NCI-H2029 treated with DMSO at 0.1 percent for 48 hours (cell line): Measurements from ENCODE around the gene ASF1B.

Experiments used
- DNase-seq: peaks from one replicate; lab custom pipeline; 2025; lab: John Stamatoyannopoulos, UW

ASF1B gene

DNA sequence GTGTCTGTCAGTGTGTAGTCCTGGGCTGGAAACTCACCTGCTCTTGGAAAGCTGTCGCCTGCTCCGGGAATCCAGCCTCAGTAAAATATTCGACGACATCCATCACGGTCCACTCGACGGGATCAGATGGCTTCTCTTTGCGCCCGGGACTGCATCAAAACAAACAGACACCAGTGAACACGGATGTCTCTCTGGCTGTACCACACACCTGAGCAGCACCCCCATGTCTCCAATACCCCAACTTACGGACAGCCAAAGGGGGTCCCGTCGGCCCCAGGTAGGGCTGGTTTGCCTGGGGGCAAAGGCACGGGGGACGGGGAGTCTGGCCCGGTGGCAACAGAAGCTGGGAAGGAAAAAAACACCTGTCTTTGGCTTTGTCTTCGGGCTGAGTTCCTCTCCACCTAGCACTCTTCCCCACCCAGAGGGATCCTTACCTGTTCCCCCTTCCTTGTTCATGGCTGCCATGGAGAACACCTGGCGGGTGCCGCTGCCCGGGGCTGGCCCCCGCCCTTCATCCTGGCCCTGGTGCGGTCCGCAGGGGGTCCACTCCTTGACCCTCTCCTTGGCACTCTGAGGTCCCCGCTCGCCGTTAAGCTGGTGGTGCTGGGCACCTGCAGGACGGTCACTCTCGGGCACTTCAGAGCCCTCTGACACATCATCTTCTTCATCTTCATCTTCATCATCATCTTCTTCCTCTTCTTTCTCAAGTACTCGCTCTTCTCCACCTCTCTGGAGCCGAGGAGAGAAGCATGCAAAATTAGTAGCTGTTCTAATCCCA is 47.6 kb downstream of the ASF1B start:
- DNase-seq, result no peak

DNA sequence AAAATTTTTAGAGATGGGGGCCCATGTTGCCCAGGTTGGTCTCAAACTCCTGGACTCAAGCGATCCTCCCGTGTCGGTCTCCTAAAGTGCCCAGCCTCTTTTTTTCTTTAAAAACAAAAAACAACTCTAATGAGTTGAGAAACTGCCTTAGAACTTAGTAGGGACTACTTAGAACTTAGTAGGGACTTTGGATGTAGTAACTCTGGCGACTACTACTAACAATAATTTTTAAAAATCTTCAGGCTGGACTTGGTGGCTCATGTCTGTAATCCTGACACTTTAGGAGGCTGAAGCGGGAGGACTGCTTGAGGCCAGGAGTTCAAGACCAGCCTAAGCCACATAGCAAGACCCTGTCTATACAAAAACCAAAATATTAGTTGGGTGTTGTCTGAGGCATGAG is 50.3 kb downstream of the ASF1B start:
- no peak for DNase-seq

DNA sequence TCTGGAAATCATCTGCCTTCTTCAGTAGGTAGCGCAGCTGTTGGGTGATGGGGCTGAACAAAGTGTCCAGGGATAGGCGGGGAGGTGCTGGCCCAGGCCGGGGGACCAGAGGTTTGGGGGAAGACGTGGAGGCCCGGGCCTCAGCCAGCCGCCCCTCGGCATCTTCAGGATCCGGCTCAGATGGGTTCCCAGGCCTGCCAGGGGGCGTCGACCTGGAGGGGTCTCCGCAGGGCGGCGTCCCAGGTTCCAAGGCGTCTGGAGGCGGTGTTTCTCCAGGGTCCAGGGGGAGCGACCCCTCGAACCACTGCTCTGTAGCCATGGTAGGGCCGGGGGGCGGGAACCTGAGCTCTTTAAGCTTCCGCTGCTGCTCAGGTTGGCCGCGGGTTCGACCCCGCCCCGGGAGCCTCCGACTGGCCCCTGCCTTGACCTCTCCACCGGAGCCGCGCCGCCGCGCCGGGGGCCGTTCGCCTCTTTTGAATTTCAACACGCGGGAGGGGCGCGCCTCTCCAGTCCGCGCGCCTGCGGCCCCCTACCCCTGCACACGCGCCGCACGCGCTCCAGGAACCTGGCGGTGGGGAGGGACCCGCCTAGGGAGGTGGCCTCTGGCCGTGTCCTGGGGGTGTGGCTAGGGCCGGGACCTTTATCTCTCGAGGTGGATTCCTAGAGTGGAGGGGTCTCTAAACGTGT is 50.9 kb downstream of the ASF1B start, which contains the start of gene C19orf67:
Gene C19orf67, minus strand, starts transcription at position 475 of the 687 bp plus-strand sequence. Its CDS starts 156 bp downstream, at position 319.
- DNase-seq, result no peak

DNA sequence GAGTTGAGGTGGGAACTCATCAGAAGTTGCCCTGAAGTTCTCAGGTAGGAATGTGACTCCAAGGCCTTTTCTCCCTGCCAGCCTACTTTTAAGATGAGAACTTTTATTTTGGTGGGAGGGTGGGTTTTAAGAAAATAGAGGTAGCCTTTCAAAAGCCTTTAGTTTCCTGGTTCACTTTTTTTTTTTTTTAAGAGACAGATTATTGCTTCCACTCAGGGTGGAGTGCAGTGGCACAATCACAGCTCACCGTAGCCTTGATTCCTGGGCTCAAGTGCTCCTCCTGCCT is 53.8 kb downstream of the ASF1B start:
- no peak for DNase-seq

DNA sequence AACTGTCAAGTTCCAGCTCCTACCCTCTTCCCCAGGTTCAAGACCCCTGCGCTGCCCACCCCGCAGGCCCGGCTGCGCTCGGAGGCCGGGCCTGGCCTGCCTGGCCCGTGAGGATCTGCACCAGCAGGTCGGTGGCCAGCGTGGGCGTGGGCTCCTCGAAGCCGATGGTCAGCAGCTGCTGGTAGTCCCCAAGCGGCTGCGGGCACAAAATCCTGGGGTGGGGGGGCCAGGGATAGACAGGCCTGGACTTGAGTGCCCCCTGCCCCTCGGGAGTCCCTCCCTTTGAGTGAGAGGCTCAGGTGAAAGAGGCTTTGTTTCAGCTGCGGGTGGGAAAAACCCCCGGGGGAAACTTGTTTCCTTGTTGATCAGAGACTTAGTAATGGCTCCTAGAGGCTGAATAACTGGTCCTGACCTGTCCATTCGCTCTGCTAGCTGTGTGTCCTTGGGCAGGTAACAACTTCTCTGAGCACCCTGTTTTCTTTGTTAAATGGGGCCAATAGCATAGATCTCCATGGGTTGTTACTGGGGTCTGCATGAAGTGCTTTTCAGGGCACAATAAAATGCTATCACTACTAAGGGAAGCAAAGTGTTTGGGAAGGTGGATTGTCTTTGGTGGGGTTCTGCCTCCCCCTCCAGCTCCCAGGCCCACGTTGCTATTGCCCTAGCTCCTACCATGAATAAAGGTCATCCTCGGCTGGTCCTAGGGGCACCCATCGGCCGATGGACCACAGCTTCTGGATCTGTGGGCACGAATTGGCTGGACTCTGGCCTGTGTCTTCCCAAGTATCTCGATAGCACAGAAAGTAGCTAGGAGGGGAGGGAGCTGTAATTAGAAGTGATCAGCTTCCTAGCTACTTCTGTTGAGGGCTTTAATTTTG is 54.4 kb downstream of the ASF1B start:
- no peak for DNase-seq

- peak; percentile 97 for DNase-seq
These were observed 55.2 kb downstream of the ASF1B start for GRCh38 chr19:14080887-14081796.

DNA sequence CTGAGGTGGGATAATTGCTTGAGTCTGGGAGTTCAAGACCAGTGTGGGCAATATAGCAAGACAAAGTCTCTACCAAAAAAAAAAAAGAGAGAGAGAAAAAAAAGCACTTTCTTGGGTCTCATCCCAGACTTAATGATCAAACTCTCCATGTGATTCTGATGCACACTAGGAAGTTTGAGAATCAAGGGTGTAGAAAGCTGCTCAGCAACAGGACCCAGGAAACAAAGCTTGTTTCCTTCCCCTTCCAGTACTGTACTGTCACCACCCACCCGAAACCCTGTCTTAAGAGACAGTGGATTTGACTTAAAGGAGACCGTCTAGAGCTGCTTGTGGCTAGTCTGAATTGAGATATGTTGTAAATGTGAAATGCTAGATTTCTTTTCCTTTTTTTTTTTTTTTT is 58.0 kb downstream of the ASF1B start:
- DNase-seq, result no peak

DNA sequence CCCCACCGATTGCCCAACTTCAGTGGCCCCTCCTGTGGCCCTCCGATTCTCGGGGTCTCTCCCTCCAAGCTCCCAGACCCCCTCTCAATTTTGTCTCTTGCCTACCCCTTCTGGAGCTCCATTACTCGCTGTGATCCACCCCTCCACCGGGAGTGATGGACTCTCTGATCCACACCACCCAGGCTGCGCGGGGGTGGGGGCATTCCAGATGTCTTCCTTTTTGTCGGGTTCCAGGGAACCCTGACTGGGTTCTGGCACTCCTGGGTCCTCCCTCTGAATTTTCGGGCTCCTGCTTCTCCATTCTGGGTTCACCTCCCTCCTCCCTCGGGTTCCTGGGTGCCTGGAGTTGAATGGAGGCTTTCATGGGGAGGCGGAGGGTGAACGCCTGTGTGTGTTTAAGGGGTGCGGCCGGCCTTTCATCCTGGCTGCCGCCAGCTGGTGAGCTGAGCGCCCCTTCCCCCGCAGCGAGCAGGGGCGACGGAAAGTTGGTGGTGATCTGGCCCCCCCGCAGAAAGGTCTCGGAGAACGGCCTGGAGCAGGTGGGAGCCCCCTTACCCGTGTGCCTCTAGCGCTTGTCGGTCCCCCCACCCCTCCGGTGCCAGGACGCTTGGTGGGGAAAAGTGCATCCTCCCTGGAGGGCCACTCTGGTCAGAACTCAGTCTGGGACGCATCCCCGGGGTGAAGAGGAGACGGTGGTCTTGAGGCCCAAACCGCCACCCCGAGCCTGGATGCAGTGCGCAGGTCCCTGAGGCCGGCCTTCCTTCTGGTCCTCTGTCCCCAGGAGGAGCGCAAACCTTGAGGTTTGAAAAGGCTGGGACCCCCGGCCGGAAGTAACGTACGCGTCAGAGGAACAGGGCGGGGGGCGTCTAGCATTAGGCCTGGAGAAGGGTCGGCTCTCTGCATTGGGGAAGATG is 62.2 kb downstream of the ASF1B start:
- DNase-seq, result no peak

GRCh38 chr19:14073261-14073924 is 63.0 kb downstream of the ASF1B start:
- DNase-seq, result no peak

DNA sequence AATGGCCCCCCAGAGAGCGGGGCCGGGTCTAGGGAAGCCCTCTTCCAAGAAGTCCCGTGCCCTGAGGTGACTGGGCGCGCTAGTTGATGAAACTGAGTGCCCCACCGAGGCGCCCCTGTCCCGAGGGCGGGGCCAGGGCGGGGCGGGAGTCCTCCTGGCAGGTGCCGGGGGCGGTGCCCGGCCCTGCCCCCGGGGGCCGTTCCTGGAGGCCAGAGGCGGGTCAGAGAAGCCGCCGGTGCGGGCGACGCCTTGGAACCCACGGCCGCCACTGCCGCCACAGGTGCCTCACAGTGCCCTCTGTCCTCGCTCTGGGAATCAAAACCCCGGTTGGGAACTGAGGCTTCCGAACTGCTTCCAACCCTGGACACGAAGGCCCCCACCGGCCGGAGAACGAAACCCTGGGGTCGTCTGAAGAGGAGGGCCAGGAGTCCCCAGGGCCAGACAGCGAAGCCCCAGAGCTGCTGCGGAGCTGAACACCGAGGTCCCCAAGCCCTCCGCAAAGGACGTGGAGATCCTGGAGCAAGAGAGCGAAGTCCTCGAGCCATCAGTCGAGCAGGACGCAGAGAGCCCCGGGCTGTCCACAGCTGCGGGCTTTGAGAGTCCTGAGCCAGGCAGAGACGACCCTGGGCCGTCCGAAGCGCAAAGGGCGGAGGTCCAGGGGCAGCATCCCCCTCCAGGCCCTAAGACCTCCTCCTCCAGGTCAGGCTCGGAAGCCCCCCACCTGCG is 63.7 kb downstream of the ASF1B start, which contains the start of gene MISP3:
Gene MISP3, plus strand, starts transcription at position 252 of the 726 bp plus-strand sequence. CDS start 524 bp downstream, outside the sequence.
- no peak for DNase-seq

- DNase-seq, result no peak
These were observed 65.9 kb downstream of the ASF1B start for GRCh38 chr19:14070268-14071050.
